ENCODE results near the gene EFL1.
"Not testable (repeated sequence)": the region's sequence is repeated elsewhere in the genome, so short reads cannot be mapped to it uniquely, and the experiment has no call there.

The EFL1 gene

DNA sequence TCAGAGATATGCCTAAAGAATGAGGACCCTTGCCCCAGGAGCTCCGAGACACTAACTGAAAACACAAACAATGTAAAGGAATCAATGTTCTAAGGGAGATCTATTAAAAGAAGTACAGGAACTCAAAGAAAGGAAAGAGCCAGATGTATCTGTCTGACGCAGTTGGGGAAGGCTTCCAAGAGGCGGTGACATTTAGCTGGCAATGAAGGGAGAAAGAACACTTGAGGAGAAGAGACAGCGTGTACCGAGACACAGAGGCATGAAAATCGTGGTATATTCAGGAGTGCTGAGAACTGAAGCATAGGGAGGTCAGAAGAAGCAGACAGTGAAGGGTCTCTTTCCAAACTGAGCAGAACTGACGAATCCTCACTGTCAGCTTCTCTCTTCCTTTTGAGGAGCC, 66.7 kb downstream of the EFL1 start:
- not testable (repeated sequence) for DNase-seq

DNA sequence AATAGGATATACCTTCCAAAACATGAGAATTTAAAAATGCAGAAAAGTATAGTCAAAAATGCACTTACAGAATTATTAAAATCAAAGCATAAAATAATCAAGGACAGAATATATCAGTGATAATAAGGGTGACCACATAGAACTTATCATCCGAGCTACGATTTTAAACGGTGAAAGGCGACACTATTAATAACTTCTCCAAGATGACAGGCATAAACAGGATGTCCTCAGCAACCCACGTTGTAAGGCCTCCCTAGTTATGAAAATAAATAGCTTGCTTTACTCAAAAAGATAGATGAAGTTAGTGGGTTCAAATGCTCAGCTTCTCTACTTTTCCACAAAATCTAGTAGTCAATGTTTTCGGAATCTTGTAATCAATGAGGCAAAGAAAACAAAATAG, 68.0 kb downstream of the EFL1 start:
- not testable (repeated sequence) for DNase-seq

GRCh38 chr15:82193435-82193834, 69.1 kb downstream of the EFL1 start:
- not testable (repeated sequence) for DNase-seq

GRCh38 chr15:82192394-82192793, 70.1 kb downstream of the EFL1 start:
- not testable (repeated sequence) for DNase-seq

DNA sequence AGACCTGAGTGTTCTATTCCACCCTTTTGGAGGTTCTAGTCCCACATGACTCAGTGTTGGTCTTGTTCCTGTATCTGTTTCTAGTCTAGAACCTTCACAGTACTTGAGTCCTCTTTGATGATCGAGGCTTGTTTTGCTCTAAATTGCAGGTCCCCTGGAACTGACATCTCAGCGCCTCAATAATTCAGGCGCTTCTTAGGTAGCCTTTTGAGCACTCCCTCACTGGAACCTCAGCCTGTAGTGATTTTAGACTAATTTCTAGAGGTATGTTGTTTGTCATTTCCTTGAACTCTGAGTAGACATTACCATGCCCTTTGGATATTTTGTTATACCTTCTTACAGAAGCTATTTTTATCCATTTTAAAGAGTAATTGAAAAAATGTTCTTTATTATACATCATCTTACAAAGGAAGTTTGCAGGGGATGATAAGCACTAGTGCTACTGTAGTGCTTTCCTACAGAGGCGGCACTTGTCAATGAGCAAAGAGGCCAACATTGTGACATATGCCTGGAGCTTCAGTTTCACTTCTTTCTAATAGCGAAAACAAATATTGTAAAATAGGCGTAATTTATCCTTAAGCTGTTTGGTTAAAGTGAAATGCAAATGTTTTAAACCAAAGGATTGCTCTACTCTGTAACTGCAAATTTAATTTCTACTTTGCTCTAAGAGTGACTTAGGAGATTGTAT, 75.7 kb downstream of the EFL1 start:
- no peak for DNase-seq

- no peak for DNase-seq
Observed at GRCh38 chr15:82186161-82186560, 76.4 kb downstream of the EFL1 start.

- no peak for DNase-seq
Observed at GRCh38 chr15:82184776-82185175, 77.8 kb downstream of the EFL1 start.

DNA sequence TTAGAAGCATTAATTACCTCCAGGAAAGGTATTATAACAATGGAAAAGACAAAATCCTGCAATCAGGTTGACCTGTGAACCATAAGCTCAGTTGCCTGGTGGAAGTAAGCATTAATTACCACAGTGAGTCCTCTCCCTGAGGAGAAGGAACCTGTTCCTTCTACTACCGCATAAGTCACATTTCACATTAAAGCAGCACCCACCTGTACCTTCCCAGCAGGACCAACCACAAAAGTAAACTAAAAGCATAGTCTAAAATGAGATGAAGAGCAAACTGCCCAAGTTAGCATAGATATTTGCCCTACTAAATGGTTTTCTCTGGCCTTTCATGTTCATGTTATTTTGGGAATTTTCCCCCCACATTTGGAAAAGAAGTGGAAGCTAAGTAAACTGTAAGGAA, 78.2 kb downstream of the EFL1 start:
- no peak for DNase-seq

DNA sequence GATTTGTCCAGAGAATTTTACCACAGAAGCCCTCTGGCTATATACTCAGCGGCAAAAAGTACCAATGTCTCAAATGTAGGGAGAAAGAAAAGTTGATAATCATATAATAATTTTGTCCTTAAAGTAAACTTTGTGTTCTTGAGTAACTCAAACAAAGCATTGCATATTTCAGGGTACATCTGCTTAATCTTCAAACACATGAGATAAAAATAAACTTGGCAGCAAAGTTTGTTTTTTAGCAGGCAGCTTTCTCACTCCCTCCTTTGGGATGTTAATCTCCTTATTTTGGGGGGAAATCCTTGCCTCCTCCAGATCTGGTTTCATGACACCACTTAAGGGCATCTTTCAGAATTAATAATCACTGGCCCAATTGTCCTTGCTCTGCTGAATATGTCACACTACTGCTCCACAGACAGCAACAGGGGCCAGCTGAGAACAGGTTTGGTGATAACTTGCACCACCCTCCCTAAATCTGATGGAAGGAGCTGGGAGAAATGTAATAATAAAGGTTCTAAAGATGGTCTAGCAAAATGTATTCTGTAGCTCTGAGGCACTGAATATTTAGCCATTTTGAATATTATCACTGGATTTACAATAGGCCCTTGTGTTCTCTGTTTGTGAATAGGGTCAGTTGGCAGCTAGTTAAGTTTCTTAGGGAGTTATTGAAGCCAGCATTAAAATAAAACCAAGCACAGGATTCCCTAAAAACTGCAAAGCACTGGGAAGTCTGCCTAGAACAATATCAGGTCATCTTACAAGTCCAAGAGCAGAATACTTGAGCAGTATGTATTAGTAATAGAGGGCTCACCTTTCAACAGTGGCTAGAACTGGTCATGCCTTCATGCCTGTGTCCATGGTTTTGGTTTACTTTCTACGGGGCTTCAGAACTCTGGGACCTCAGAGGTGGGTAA, 79.2 kb downstream of the EFL1 start:
- DNase-seq = no peak

GRCh38 chr15:82181371-82181770, 81.2 kb downstream of the EFL1 start:
- DNase-seq = no peak

GRCh38 chr15:82178061-82178460, 84.5 kb downstream of the EFL1 start:
- no peak for DNase-seq

- no peak for DNase-seq
Observed at GRCh38 chr15:82177291-82178010, 85.1 kb downstream of the EFL1 start.

DNA sequence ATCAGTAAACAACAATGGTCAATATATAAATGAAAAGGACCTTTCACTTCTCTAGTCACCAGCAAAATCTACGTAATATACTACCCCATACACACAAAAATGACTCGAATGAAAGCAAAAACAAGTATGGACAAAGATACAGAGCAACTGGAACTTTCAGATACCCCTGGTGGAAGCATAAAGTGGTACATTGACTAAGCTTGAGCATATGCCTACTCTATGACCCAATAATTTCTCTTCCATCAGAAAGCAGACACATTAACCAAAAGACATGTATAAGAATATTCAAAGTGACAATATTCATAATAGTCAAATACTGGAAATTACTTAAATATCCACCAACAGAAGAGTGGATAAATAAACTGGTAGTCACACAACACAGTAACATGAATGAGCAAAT, 86.0 kb downstream of the EFL1 start:
- no peak for DNase-seq

- no peak for DNase-seq
Observed at GRCh38 chr15:82174471-82175235, 87.9 kb downstream of the EFL1 start.

DNA sequence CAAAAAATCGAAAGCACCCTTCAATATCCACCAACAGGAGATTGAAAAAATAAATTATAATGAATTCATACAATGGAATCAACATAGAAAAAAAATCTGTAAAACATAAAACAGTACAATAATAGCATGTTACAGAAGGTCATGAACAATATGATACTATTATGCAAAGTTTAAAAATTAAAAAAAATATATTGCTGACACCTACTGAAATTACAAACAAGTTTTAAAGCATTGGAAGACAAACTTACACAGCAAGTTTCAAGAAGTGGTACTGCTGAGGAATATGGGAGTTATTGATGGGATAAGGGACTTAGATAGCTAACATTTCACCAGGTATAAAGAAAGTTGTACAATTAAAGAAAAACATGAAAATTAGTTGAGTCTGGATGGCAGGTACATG, 89.4 kb downstream of the EFL1 start:
- DNase-seq = no peak

- DNase-seq = no peak
Observed at GRCh38 chr15:82172506-82172905, 90.0 kb downstream of the EFL1 start.

GRCh38 chr15:82168757-82169156, 93.8 kb downstream of the EFL1 start:
- DNase-seq = no peak

DNA sequence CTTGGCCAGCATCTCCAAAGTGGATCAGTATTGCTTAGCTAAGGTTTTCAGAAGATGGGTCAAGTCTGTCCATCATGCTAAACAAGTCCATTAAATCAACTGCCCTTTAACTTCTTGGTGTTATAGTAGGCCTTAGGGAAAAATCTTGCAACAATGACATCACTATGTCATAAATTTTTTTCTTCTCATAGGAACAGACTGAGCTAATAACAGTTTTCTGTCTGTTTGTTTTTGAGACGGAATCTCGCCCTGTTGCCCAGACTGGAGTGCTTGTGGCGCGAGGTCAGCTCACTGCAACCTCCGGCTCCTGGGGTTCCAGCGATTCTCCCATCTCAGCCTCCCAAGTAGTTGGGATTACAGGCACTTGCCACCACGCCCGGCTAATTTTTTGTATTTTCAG, 94.2 kb downstream of the EFL1 start:
- no peak for DNase-seq

DNA sequence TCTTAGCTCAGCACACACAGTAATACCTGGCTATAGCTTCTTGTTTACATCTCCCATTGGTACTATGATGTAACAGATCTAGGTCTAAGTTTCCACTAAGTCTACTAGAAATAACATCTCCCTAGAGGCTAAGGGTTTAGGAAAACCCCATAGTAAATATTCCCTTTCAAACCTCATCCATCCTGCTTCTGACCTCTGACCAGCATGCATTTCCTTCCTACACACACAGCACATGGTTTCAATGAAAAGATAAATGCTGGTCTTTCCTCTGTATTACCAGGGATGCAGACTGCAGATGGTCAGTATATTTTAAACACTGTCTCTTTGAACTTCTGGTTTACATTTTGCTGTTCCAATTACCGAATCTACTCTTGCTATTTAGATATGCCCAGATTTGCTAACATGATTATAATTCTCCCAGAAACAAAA, 96.6 kb downstream of the EFL1 start:
- DNase-seq = no peak

DNA sequence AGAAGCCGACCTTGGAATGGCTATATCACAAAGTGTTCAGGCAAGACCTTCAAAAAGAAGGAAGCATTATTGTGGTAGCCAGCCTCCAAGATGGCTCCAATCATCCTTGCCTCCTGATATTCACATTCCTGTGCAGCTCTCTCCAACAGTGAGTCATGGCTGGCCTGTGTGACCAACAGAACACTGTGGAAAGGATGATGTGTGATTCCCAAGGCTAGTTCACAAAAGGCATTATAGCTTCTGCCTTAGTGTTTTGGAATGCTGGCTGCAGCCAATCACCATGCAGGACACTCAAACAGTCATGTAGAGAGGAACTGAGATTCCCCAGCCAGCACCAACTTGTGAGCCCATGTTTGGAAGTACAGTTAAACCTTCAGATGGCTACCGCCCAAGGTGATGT, 102.6 kb downstream of the EFL1 start:
- no peak for DNase-seq

GRCh38 chr15:82158811-82159210, 103.7 kb downstream of the EFL1 start:
- no peak for DNase-seq

GRCh38 chr15:82150645-82151044, 111.9 kb downstream of the EFL1 start:
- DNase-seq = no peak

GRCh38 chr15:82146990-82147461, 115.5 kb downstream of the EFL1 start:
- DNase-seq = no peak
